Measurements from ENCODE around the gene TMC2. TPM values are rescaled to one million over a fixed set of nuclear protein-coding genes. Genes with fewer than 3 reads are reported as not detected.

Gene TMC2
- total RNA-seq, 4 donors from 2014 or later = 0.19 TPM; not detected in 3

- H3K4me1 ChIP-seq = no peaks in the 10 kb centered on the region
- TF ChIP-seq POLR2A (IDR thresholded peaks at IDR 0.05) (no peak), CTCF (IDR thresholded peaks at IDR 0.05) (no peak)
- WGBS, 2 donors = 38% methylated on average over 9 of the region's 9 CpGs
- DNase-seq = no peak
- no peaks in the 10 kb centered on the region for H3K36me3 ChIP-seq
- peaks cover 0 to 6% (median 4%) of the 10 kb centered on the region in 3 donors for H3K9me3 ChIP-seq
- intact Hi-C loops (cut with DNase I) = no loop called here
- H3K27me3 ChIP-seq = peaks cover 0 to 19% (median 0%) of the 10 kb centered on the region in 4 donors
- no peak overlapping the region for H3K4me3 ChIP-seq
- H3K27ac ChIP-seq = no peak overlapping the region
Measured at GRCh38 chr20:2626853-2627541, 90.6 kb downstream of the TMC2 start.

GRCh38 chr20:2631228-2631627 is 94.9 kb downstream of the TMC2 start:
- WGBS, 2 donors = 10 to 19% methylated on average over 1 of the region's 1 CpG
- TF ChIP-seq POLR2A (IDR thresholded peaks at IDR 0.05) (no peak), CTCF (IDR thresholded peaks at IDR 0.05) (no peak)
- intact Hi-C loops (cut with DNase I) = no loop called here
- no peak overlapping the region for H3K4me3 ChIP-seq
- peaks cover 0 to 32% (median 0%) of the 10 kb centered on the region in 4 donors for H3K27me3 ChIP-seq
- no peaks in the 10 kb centered on the region for H3K36me3 ChIP-seq
- H3K4me1 ChIP-seq = no peaks in the 10 kb centered on the region
- no peak for DNase-seq
- H3K9me3 ChIP-seq = peaks cover 0 to 4% (median 4%) of the 10 kb centered on the region in 3 donors
- H3K27ac ChIP-seq = no peak overlapping the region

DNA sequence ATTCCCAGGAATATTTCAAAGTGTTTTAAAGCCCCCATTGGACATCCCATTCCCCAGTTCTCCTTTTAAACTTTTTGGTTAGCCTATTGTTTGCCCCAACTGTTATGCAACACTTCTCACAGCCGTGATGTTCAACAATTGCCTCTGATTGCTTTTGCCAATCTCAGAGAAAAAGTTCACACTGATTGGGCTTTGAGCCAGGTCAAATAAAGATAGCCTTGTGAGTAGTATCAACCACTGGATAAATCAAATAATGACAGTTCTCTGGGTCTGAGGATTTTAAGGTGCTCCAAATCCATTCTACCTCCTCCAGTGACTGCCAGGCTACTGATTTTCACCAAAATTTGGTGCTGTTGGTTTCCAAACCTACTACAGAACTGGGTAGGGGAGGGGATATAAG is 97.0 kb downstream of the TMC2 start:
- H3K36me3 ChIP-seq = no peaks in the 10 kb centered on the region
- WGBS, 2 donors = 0% methylated on average over 1 of the region's 1 CpG
- no peak overlapping the region for H3K27ac ChIP-seq
- intact Hi-C loops (cut with DNase I) = no loop called here
- no peak overlapping the region for H3K4me3 ChIP-seq
- DNase-seq = no peak
- H3K27me3 ChIP-seq = peaks cover 0 to 25% (median 0%) of the 10 kb centered on the region in 4 donors
- no peak for TF ChIP-seq POLR2A (IDR thresholded peaks at IDR 0.05)
- TF ChIP-seq CTCF (IDR thresholded peaks at IDR 0.05) = no peak
- H3K4me1 ChIP-seq = no peaks in the 10 kb centered on the region
- H3K9me3 ChIP-seq = peaks cover 0 to 4% (median 0%) of the 10 kb centered on the region in 3 donors

- WGBS, 2 donors = 62 to 69% methylated on average over 5 to 6 of the region's 6 CpGs
- TF ChIP-seq CTCF (IDR thresholded peaks at IDR 0.05) (no peak), POLR2A (IDR thresholded peaks at IDR 0.05) (no peak)
- Histone ChIP-seq H3K36me3 (no peaks in the 10 kb centered on the region), H3K9me3 (no peaks in the 10 kb centered on the region), H3K27me3 (peaks cover 0 to 18% (median 0%) of the 10 kb centered on the region in 4 donors), H3K4me3 (no peak overlapping the region), H3K4me1 (no peaks in the 10 kb centered on the region), H3K27ac (no peak overlapping the region)
- intact Hi-C loops (cut with DNase I) = no loop called here
- DNase-seq = no peak
Measured at GRCh38 chr20:2637246-2637645, 100.9 kb downstream of the TMC2 start.

DNA sequence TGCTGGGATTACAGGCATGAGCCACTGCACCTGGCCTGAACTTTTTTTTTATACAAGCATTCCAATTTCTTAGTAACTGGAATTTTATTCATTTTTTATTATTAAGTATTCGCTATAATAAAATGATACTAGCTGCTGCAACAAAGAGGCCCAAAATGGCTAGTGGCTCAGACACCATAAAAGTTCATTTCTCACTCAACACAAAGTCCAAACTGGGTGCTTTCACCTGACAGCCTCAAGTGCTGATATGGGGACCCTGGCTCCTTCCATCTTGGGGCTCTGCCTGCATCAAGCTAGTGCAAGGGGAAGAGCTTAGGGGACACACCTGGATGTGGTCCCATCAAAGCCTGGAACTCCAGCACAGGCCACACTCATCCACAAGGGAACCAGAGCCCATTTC is 103.9 kb downstream of the TMC2 start:
- H3K4me1 ChIP-seq = no peaks in the 10 kb centered on the region
- peaks cover 0 to 14% (median 0%) of the 10 kb centered on the region in 3 donors for H3K36me3 ChIP-seq
- no peak overlapping the region for H3K4me3 ChIP-seq
- peaks cover 0 to 4% (median 0%) of the 10 kb centered on the region in 4 donors for H3K27me3 ChIP-seq
- no peak for DNase-seq
- intact Hi-C loops (cut with DNase I) = loop anchor here (10.0 kb wide), 1 partner anchor 115 kb away; no protein-coding TSS in a partner anchor
- 0% methylated on average over 1 of the region's 1 CpG for WGBS, 2 donors
- no peaks in the 10 kb centered on the region for H3K9me3 ChIP-seq
- no peak for TF ChIP-seq POLR2A (IDR thresholded peaks at IDR 0.05)
- TF ChIP-seq CTCF (IDR thresholded peaks at IDR 0.05) = no peak
- no peak overlapping the region for H3K27ac ChIP-seq
